ENCODE results near the gene SREBF1. TPM values are rescaled to one million over a fixed set of nuclear protein-coding genes. Genes with fewer than 3 reads are reported as not detected.

Gene SREBF1
- polyA plus RNA-seq, 1 of the 3 experiments (the other 2 are of a cell fraction): 20.4 TPM

GRCh38 chr17:17795296-17795695, 41.5 kb downstream of the SREBF1 start:
- Histone ChIP-seq H3K27ac (ENCODE audit: low read depth in 2 of 2, low read length in 1 of 2) (peak overlapping the region in 1 of 2 experiments; percentile 96; a peak in 1 of 4 replicates), H3K9me3 (no peaks in the 10 kb centered on the region), H3K36me3 (replicated peaks in 1 of 2; ENCODE audit: control insufficient read depth in 1 of 2, insufficient read depth in 2 of 2, low read length in 1 of 2) (peaks cover 0 to 55% of the 10 kb centered on the region in 2 experiments), H3F3A (replicated peaks; ENCODE audit: insufficient read depth) (no peaks in the 10 kb centered on the region), H2AFZ (ENCODE audit: low read depth) (no peak overlapping the region), H4K20me1 (ENCODE audit: insufficient read depth) (peaks cover 50% of the 10 kb centered on the region), H3K4me1 (ENCODE audit: control insufficient read depth in 1 of 2, insufficient read depth in 2 of 2, low read depth in 1 of 2, low read length in 1 of 2) (peaks cover 22 to 53% of the 10 kb centered on the region in 2 experiments; a peak in 3 of 4 replicates), H3K4me2 (no peak overlapping the region), H3K9ac (no peak overlapping the region), H3K4me3 (ENCODE audit: low read depth in 2 of 2, low read length in 1 of 2) (no peak overlapping the region), H3K9me2 (no peaks in the 10 kb centered on the region), H3K27me3 (ENCODE audit: insufficient read depth) (no peaks in the 10 kb centered on the region), H3K79me2 (ENCODE audit: insufficient read depth) (peaks cover 5% of the 10 kb centered on the region; the same call in 1 of the 2 replicates)
- CTCF ChIA-PET: interaction anchor here (0.6 to 2.5 kb wide), 4 partner anchors 17 to 124 kb away, joined by 3 to 8 read pairs (median 4); no protein-coding TSS in a partner anchor
- POLR2A ChIA-PET: no interaction called here
- no peak for TF ChIP-seq RFX5 (IDR thresholded peaks at IDR 0.05; ENCODE audit: low read length)
- TF ChIP-seq RXRA (IDR thresholded peaks at IDR 0.05; ENCODE audit: borderline replicate concordance, low read depth): no peak
- no peak for TF ChIP-seq EZH2phosphoT487 (IDR thresholded peaks at IDR 0.05; ENCODE audit: borderline replicate concordance, low read depth)
- no peak for TF ChIP-seq TCF12 (IDR thresholded peaks at IDR 0.05)
- no peak for TF ChIP-seq NRF1 (IDR thresholded peaks at IDR 0.05; ENCODE audit: low read depth, low read length)
- WGBS (ENCODE audit: low lambda C conversion rate): 96% methylated on average over 3 of the region's 12 CpGs
- no peak for DNase-seq

DNA sequence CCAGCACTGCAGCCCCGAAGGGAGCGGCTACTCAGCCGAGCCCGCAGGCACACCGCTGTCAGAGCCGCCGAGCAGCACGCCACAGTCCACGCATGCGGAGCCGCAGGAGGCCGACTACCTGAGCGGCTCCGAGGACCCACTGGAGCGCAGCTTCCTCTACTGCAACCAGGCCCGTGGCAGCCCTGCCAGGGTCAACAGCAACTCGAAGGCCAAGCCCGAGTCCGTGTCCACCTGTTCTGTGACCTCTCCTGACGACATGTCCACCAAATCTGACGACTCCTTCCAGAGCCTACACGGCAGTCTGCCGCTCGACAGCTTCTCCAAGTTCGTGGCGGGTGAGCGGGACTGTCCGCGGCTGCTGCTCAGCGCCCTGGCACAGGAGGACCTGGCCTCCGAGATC, 42.4 kb downstream of the SREBF1 start:
- no peak for DNase-seq
- H3K27ac ChIP-seq (ENCODE audit: low read depth in 2 of 2, low read length in 1 of 2): peak overlapping the region in 1 of 2 experiments; percentile 96; a peak in 1 of 4 replicates
- CTCF ChIA-PET: interaction anchor here (0.6 to 2.5 kb wide), 4 partner anchors 14 to 125 kb away, joined by 3 to 8 read pairs (median 4); no protein-coding TSS in a partner anchor
- no peaks in the 10 kb centered on the region for H3K9me2 ChIP-seq
- peaks cover 0 to 55% of the 10 kb centered on the region in 2 experiments for H3K36me3 ChIP-seq (replicated peaks in 1 of 2; ENCODE audit: control insufficient read depth in 1 of 2, insufficient read depth in 2 of 2, low read length in 1 of 2)
- peaks cover 31 to 62% of the 10 kb centered on the region in 2 experiments; a peak in 3 of 4 replicates for H3K4me1 ChIP-seq (ENCODE audit: control insufficient read depth in 1 of 2, insufficient read depth in 2 of 2, low read depth in 1 of 2, low read length in 1 of 2)
- POLR2A ChIA-PET: no interaction called here
- H2AFZ ChIP-seq (ENCODE audit: low read depth): no peak overlapping the region
- no peak overlapping the region for H3K4me2 ChIP-seq
- H3K9me3 ChIP-seq: no peaks in the 10 kb centered on the region
- no peak overlapping the region for H3K9ac ChIP-seq
- H3K79me2 ChIP-seq (ENCODE audit: insufficient read depth): peaks cover 5% of the 10 kb centered on the region; the same call in 1 of the 2 replicates
- H3F3A ChIP-seq (replicated peaks; ENCODE audit: insufficient read depth): no peaks in the 10 kb centered on the region
- H3K4me3 ChIP-seq (ENCODE audit: low read depth in 2 of 2, low read length in 1 of 2): no peak overlapping the region
- H3K27me3 ChIP-seq (ENCODE audit: insufficient read depth): no peaks in the 10 kb centered on the region
- WGBS (ENCODE audit: low lambda C conversion rate): 94% methylated on average over 17 of the region's 31 CpGs
- TF ChIP-seq MAX (IDR thresholded peaks at IDR 0.05; ENCODE audit: low read depth): no peak
- no peak for TF ChIP-seq JUND (IDR thresholded peaks at IDR 0.05)
- TF ChIP-seq RCOR1 (IDR thresholded peaks at IDR 0.05; ENCODE audit: low read length): no peak
- TF ChIP-seq, protein P1, sequence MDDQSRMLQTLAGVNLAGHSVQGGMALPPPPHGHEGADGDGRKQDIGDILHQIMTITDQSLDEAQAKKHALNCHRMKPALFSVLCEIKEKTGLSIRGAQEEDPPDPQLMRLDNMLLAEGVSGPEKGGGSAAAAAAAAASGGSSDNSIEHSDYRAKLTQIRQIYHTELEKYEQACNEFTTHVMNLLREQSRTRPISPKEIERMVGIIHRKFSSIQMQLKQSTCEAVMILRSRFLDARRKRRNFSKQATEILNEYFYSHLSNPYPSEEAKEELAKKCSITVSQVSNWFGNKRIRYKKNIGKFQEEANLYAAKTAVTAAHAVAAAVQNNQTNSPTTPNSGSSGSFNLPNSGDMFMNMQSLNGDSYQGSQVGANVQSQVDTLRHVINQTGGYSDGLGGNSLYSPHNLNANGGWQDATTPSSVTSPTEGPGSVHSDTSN (IDR thresholded peaks at IDR 0.05): no peak
- TF ChIP-seq, protein P2, sequence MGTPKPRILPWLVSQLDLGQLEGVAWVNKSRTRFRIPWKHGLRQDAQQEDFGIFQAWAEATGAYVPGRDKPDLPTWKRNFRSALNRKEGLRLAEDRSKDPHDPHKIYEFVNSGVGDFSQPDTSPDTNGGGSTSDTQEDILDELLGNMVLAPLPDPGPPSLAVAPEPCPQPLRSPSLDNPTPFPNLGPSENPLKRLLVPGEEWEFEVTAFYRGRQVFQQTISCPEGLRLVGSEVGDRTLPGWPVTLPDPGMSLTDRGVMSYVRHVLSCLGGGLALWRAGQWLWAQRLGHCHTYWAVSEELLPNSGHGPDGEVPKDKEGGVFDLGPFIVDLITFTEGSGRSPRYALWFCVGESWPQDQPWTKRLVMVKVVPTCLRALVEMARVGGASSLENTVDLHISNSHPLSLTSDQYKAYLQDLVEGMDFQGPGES (IDR thresholded peaks at IDR 0.05; ENCODE audit: low read depth, low read length): no peak
- TF ChIP-seq MXI1 (IDR thresholded peaks at IDR 0.05; ENCODE audit: low read depth, low read length): no peak
- no peak for TF ChIP-seq RXRA (IDR thresholded peaks at IDR 0.05; ENCODE audit: borderline replicate concordance, low read depth)
- TF ChIP-seq ELF1 (IDR thresholded peaks at IDR 0.05): no peak
- H4K20me1 ChIP-seq (ENCODE audit: insufficient read depth): peaks cover 55% of the 10 kb centered on the region
